Measurements from ENCODE around the gene CREBBP.

DNA sequence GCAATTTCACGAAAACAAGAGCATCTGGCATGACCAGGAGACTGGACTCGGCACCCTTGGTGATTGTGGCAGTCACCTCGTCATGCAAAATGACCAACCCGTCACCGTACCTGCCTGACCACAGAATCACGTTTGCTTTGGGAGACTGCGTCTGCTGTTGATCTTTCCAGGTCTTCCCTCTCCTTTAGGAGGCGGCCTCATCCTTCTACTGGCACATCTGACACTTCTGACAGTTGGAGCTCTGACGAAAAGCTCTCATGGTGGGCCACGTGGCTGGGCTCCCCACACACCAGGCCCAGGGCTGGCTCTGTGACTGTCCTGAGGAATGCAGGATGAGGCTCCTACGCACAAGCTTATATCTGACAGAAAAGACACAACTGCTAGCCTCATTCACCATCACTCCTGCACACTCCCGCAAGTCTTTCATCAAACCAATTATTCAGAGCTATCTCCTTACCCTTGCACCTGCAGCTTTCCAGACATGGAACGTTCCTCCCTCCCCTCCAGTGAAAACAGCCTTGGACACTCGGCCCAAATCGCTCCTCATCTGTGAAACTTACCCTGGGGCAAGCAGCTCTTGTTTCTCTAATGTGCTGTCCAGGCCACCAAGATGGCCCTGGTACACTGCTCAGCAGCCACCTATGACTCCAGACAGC lies 166.8 kb downstream of the CREBBP start:
- TF ChIP-seq, protein P1, sequence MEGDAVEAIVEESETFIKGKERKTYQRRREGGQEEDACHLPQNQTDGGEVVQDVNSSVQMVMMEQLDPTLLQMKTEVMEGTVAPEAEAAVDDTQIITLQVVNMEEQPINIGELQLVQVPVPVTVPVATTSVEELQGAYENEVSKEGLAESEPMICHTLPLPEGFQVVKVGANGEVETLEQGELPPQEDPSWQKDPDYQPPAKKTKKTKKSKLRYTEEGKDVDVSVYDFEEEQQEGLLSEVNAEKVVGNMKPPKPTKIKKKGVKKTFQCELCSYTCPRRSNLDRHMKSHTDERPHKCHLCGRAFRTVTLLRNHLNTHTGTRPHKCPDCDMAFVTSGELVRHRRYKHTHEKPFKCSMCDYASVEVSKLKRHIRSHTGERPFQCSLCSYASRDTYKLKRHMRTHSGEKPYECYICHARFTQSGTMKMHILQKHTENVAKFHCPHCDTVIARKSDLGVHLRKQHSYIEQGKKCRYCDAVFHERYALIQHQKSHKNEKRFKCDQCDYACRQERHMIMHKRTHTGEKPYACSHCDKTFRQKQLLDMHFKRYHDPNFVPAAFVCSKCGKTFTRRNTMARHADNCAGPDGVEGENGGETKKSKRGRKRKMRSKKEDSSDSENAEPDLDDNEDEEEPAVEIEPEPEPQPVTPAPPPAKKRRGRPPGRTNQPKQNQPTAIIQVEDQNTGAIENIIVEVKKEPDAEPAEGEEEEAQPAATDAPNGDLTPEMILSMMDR (IDR thresholded peaks at IDR 0.05; ENCODE audit: insufficient read depth, low read depth, low read length) = no peak
- TF ChIP-seq EZH2 (IDR thresholded peaks at IDR 0.05; ENCODE audit: insufficient read depth, low read length) = no peak

All from astrocyte (in vitro differentiated cells and primary cell).